Suppressor macrophage treated with lipopolysaccharide for 1 hour (primary cell): ENCODE measurements around the gene SRPK3.
"Not testable (repeated sequence)": the region's sequence is repeated elsewhere in the genome, so short reads cannot be mapped to it uniquely, and the experiment has no call there.

Experiments used
- DNase-seq, 3 donors: peaks; one replicate each; pipeline ENCODE4 v3.0.0-alpha.2; 2020 to 2022

The SRPK3 gene, protein sequence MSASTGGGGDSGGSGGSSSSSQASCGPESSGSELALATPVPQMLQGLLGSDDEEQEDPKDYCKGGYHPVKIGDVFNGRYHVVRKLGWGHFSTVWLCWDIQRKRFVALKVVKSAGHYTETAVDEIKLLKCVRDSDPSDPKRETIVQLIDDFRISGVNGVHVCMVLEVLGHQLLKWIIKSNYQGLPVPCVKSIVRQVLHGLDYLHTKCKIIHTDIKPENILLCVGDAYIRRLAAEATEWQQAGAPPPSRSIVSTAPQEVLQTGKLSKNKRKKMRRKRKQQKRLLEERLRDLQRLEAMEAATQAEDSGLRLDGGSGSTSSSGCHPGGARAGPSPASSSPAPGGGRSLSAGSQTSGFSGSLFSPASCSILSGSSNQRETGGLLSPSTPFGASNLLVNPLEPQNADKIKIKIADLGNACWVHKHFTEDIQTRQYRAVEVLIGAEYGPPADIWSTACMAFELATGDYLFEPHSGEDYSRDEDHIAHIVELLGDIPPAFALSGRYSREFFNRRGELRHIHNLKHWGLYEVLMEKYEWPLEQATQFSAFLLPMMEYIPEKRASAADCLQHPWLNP

DNA sequence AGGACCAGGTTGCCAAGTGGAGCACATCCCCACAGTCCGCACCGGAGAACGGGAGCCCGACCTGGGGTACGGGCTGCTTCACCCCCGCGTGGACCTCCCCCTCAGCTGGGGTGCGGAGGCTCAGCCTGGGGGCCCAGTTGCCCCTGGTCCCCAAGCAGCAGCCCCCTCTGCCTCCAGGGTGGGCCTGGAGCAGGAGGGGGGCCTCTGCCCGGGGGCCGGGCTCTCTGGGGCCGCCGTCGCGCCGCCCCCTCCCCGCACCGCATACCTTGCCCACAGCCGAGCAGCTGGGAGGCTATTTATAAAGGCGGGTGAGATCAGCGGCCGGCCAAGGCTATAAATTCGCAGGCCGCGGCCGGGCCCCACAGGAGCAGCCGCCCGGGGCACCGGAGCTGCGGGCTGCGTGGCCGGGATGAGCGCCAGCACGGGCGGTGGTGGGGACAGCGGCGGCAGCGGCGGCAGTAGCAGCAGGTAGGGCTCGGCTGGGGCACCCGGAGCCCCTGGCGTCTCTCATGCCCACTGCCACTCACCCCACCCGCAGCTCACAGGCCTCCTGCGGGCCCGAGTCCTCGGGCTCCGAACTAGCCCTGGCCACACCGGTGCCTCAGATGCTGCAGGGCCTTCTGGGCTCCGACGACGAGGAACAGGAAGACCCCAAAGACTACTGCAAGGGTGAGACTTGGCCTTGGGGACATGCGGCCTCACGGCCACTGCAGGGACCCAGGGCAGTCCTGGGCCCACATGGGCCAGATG is at the start of gene SRPK3:
TSS of gene SRPK3 (plus strand) at position 364 of the 750 bp plus-strand sequence. CDS start at position 410, 46 bp downstream.
- DNase-seq: no peak

DNA sequence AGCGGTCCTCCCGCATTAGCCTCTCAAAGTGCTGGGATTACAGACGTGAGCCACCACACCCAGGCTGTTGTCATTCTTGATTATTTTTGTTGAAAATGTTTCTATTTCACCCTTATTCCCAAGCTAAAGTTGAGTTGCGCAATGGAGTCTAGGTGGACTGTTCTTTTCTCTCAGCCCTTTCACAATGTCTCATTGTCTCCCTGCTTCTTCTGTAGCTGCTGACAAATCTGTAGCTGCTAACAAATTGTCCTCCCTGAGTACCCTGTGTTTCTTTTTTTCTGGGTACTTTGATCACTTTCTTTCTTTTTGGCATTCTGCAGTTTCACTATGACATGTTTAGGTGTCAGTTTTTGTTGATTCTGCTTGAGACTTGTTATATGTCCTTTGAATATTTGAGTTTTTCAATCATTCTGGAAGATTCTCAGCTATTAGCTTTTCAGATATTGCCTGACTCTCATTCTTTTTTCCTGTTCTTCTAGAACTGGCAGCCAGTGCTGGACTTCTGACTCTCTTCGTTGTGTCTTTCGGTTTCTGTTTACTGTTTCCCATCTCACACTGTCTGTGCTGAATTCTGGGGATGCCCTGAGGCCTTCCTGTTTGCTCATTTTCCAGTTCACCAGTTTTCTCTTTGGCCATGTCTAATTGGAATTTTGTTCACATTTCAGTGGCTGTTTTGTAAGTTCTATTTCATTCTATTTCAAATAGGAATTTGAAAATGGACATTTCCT is 49.6 kb upstream of the SRPK3 start:
- peak; percentile 52 to 75 (median 59) for DNase-seq

DNA sequence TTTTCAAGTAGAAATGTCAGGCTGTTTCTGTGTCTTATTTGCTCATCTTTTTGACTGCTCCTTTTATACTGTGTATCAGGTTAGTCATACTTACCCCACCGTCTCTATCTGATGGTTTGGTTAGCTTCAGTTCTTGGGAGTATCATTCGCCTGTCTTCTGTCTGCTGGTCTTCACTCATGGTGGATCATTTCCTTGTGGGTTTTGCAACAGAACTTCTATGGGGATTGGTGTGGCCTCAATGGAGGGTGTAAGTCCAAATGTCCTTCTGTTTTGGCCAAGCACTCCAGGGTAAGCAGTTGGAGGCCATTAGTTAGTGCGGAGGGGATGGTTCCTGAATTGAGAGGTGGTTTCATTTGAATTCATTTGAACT is 49.0 kb upstream of the SRPK3 start:
- DNase-seq: no peak

DNA sequence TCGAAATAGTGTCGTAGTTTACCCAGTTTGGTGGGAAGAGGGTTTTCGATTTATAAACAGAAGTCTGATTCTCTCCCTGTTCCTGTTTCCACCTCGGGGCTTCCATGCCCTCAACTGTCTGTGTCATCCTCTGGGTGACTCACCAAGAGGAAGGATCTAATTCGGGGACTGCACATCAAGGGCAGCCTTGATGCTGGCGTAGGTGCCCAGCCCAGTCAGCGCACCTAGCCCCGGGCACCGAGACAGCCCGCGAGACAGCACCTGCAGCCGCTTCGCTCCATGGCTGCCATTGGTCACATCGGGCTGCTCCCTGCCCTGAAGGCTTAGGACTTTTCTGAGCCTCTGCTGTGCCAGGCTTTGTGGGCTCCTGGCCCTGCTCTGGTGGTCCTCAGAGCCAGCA is 48.4 kb upstream of the SRPK3 start:
- DNase-seq: peak; percentile 86 to 93 (median 90)

DNA sequence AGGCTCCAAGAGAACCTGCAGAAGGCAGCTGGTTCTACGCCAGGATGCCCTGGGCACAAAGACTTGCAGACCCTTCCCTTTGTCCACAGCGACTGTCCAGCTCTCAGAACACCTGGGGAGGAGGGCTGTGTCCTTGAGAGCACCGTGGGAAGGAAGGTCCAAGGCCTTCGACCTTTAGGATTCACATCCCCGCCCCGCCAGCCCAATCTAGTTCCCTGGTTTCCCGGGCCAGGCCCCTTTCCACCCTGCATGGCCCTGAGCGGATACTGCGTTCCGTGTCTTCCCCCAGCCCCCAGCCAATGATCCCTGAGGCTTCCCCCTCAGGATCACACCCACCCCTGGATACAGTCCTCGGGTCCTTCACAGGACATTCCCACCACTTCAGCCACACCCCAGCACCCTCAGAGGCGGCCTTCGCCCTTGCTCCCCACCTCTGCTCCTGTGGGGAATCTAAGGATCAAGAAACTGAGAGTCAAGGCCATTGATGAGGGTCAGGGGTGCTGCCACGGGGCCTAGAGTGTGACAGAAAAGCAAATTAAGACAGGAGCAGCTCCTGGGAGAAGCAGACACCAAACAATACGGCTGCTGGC is 47.1 kb upstream of the SRPK3 start:
- DNase-seq: no peak

DNA sequence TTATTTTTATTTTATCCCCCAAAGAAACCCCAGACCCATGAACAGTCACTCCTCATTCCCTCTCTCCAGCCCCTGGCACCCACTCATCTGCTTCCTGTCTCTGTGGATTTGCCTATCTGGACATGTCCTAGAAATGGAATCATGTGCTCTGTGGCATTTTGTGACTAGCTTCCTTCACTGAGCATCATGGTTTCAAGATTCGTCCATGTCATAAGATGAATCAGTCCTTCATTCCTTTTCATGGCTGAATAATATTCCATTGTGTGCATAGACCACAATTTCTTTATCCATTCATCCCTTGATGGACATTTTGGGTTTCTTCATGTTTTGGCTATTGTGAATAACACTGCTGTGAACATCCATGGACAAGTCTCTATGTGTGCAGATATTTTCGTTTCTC is 46.0 kb upstream of the SRPK3 start:
- DNase-seq: peak in 2 of 3 donors; percentile 19 to 37

DNA sequence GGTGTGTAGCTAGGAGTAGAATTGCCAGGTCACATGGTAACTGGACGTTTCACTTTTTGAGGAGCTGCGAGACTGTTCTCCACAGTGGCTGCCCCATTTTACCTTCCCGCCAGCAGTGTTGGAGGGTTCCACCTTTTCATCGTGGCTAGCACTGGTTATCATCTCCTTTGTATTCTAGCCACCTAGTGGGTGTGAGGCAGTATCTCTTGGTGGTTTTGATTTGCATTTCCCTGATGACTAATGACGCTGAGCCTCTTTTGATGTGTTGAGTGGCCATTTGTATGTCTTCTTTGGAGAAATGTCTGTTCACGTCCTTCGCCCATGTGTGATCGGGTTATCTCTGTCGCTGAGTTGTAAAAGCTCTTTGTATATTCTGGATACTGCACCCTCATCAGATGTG is 45.6 kb upstream of the SRPK3 start:
- peak in 2 of 3 donors; percentile 26 to 48 for DNase-seq

DNA sequence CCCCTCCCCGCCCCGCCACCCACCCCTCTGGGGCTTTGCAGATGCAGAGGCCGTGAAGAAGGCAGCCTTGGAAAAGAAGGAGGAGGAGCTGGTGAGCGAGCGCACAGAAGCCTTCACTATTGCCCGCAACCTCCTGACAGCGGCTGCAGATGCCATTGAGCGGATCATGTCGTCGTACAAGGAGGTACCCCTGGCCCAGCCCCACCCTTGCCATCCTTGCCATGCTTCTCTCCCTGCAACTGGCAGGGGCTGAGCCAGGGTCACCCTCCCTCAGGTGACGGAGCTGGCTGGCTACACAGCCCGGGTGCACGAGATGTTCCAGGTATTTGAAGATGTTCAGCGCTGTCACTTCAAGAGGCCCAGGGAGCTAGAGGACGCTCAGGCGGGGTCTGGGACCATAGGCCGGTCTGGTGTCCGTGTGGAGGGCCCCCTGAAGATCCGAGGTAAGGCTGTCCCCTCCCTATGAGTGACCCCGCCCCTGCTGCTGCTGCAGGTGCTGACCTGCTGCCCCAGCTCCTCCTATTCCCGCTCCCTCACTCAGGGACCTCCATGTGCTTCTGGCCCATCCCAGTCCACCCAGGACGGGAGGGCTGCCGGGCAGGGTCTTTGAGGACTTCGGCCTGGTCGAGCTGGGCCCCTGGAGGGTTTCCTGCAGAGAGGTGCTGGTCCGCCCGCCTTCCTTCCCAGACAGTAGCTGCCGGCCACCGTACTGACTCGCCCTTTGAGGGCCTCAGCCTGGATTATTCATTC is 44.6 kb upstream of the SRPK3 start:
- no peak for DNase-seq

DNA sequence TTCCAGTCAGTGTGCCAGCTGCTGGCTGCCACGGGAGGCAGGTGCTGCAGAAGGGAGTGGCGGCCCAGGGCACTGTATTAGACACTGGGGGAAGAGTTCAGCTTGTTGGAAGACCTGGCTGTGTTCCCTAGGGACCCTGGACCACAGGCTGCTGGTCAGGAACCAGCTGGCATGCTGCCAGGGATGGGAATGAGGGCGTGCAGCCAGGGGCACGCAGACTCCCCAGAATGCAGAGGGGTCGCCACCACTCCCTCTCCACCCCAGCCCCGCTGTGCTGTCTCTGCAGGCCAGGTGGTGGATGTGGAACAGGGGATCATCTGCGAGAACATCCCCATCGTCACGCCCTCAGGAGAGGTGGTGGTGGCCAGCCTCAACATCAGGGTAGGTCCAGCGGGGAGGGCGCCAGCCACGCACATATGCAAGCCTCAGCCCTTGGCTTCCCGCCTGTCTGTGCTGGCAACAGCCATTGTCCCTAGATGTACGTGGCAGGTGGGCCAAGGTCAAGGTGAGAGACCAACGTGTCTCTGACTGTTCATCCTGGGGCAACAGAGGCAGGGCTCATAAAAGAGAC is 43.9 kb upstream of the SRPK3 start:
- no peak for DNase-seq

DNA sequence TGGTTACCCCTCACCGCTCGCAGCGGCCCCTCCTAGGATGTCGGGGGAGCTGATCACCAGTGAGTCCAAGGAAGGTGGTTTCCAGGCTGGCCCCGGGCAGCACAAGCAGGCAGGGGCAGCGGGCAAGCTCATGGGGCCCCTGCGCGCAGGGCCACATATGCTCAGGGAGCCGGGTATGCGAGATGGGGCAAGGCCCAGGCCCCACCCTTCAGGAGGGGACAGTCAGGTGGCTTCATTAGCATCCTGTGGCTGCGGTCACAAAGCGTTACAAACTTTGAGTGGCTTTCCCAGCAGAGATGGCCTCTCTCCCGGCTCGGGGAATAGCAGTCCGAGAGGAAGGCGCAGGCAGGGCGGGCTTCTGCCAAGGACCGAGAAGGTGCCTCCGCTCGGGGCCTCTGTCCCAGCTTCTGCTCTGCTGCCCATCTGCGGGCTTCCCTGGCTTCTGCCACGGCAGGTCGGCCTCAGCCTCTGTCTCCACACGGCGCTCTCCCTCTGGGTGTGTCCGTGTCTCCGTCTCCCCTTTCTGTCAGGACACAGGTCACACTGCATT is 42.7 kb upstream of the SRPK3 start:
- DNase-seq: no peak

DNA sequence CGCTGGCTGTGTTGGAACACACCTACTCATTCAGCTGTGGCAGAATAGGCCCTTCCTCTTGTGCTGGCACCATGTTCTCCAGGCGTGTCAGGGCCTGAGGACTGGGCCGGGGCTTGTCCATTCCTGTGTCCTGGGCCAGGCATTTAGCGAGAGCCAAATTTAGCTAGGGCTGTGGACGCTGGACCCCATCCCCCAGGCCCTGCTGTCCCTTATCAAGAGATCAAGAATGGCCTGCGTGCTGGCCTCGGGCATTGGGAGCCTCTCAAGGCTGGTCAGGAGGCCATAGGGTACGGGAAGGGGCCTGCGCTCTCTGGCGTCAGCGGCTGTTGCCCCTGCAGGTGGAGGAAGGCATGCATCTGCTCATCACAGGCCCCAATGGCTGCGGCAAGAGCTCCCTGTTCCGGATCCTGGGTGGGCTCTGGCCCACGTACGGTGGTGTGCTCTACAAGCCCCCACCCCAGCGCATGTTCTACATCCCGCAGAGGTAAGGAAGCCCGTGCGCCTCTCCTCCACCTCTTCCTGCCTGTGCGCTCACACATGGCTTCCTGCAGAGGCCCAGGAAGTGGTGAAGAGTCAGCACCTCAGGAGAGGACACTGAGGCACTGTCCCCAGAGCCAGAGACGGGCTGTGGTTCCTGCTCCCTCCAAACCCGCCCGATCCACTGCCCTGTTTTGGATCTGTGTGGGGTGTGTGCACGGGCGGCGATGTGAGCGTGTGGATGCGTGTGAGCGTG is 40.9 kb upstream of the SRPK3 start:
- DNase-seq: no peak

DNA sequence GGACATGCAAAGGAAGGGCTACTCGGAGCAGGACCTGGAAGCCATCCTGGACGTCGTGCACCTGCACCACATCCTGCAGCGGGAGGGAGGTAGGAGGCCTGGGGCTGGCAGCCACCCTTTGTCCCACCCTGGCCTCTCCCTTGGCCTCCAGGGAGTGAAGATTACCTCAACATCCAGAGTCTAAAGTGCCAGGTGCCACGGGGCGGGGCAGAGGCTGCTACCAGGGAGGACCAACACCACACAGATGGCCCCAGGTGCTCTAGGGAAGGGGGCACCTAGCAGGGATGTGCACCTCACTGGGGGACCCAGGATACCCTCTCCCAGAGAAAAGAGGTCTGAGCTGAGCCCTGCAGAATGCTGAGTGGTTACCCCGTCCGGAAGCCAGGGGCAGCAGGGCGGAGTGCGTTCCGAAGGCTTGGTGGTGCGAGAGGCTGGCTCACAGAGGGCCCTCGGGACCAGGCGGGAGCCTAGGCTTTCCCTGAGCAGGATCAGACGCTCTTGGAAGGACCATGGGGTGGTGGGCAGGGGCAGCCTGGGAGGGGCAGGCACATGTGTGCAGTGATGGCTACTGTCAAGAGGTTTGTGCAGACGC is 40.1 kb upstream of the SRPK3 start:
- DNase-seq: no peak

DNA sequence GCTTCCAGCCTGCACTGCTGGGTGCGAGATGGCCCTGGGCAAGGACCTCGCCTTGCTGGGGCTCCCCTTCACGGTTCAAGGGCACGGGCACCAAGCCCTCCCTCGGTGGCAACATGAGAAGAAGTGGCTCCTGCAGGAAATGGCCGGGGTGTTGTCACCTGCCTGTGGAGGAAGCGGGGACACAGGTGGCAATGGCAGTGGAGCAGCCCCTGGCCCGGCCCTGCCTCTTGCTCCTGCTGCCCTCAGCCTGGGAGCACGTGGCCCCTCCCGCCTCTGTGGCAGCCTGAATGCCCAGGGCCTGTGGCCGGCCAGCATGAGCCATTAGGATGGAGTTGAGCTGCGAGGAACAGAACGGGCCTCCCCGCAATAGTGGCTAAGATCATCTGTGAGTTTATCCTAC is 39.4 kb upstream of the SRPK3 start:
- no peak for DNase-seq

DNA sequence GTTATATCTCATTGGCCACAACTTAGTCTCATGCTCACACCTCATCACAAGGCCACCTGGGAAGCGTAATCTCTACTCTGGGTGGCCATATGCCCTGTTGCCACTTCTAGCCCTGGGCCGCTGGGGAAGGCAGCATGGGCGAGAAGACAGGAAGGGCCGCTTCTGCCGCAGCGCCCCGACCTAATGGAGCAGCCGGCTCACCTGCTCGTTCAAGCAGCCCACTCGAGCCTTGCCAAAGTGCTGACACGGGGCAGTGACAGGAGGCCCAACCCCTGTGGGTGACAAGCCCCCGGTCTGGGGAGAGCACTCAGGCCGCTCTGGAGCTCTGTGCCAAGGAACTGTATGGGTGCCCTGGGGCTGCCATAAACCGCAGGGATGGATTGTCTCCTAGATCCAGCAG is 38.7 kb upstream of the SRPK3 start:
- DNase-seq: not testable (repeated sequence)

DNA sequence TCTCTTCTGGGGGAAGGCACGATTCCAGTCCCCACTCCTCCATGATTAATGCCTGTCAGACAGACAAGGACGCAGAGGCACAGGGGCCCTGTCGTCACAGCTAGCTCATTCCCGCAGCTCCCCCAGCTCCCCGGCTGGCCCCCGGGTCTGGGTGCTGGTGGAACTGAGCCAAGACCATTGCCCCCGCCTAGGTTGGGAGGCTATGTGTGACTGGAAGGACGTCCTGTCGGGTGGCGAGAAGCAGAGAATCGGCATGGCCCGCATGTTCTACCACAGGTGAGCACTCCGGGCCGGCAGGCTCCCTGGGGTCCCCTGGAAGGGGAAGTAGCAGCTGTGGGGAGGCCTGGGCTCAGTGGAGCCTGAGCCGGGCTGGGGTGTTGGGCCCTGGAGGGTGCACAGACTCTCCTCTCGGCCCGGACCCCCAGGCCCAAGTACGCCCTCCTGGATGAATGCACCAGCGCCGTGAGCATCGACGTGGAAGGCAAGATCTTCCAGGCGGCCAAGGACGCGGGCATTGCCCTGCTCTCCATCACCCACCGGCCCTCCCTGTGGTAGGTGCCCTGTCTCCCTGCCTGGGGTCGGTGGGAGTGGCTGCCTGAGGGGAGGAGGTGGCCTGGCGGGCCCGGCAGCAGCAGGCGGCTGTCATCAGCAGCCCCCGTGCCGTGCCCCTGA is 37.9 kb upstream of the SRPK3 start:
- DNase-seq: not testable (repeated sequence)

DNA sequence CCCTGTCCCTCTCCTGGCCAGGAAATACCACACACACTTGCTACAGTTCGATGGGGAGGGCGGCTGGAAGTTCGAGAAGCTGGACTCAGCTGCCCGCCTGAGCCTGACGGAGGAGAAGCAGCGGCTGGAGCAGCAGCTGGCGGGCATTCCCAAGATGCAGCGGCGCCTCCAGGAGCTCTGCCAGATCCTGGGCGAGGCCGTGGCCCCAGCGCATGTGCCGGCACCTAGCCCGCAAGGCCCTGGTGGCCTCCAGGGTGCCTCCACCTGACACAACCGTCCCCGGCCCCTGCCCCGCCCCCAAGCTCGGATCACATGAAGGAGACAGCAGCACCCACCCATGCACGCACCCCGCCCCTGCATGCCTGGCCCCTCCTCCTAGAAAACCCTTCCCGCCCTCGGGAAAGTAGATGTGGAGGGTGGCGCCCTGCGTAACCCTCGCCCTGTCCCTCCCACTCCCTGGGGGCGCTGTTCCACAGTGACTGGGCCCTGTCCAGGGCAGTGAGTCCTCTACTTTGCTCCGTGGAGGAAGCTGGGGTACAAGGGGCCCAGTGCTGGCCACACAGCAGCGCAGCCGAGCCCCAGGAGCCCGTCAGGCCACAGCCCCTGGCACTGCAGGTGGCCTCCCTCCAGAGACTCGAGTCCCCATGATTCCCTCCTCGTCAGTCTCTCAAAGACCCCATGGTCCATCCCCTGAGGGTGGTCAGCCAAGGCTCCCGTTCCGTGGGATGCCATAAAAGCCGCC is 37.2 kb upstream of the SRPK3 start:
- DNase-seq: not testable (repeated sequence)

DNA sequence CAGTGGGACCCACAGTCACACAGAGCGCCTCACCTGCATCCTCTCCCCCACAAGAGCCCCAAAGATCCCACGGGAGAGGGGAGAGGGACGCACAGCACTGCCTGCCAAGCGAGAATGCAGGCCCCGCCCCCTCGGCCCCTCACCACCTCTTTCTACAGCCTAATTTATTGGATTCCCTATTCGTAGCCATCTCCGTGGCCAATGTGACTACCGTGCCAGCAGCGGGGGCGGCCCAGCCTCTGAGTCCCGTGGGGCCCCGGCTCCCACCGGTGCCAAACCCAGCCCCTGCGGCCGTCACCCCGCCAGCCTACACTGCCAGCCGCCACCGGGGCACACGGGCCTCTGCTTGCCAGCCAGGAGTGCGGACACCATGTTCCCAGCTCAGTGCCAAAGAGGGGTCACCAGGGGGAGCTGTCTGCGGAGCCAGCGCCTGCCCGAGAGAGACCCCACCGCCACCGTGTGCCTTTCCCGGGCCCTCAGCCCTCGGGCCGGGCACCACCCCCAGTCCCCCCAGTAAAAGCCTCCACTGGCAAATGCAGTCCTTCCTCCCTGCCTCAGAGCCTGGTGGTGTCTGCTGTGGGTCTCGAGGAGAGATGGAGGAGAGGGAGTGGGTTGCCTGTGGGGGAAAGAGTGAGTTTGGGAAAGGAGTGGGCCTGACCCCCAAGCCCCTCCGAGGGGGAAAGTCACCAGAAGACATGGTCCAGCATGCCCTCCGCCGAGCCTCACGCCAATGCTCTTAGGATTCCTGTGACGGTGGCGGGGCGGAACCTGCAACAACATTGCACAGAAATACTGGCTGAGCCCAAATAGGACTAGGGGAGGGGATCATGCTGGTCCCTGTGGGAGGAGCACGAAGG is 36.4 kb upstream of the SRPK3 start:
- no peak for DNase-seq

DNA sequence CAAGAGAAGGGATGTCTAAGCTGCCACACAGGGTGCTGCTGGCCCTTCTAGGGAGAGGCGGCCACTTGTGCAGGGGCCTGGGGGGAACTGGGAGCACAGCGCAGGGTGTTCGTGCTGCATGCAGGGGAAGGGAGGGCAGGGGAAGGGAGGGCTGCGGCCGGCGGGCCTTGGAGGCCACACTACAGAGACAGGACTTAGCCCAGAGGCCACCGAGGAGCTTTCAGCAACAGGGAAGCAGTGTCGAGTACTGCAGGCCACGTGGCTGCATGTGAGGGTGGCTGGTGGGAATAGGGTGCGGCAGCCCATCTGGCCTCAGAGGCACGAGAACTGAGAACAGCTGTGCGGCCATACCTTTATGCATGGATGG is 35.8 kb upstream of the SRPK3 start:
- DNase-seq: not testable (repeated sequence)
